Measurements from ENCODE around the gene SH3GL1.

DNA sequence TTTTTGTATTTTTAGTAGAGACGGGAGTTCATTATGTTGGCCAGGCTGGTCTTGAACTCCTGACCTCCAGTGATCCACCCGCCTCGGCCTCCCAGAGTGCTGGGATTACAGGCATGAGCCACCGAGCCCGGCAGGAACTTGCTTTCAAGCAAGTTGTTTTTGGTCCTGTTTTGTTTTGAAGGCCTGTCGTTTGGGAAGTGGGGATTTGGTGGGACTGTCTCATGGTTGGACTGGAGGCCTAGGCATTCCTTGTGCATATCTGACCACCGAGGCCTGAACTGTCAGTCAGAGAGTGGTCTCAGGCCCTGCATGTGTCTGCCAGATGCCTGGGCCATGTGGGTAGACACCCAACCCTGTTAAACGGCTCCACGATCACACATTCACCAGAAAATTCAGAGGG is 30.9 kb upstream of the SH3GL1 start:
- TF ChIP-seq FOXA1 (IDR thresholded peaks at IDR 0.05) (no peak), FOXM1 (IDR thresholded peaks at IDR 0.05; ENCODE audit: borderline replicate concordance) (no peak), SUZ12 (IDR thresholded peaks at IDR 0.05) (no peak), TARDBP (IDR thresholded peaks at IDR 0.05) (no peak), FOXK2 (IDR thresholded peaks at IDR 0.05) (no peak), CTBP1 (IDR thresholded peaks at IDR 0.05; ENCODE audit: borderline replicate concordance) (no peak), ELF4 (IDR thresholded peaks at IDR 0.05) (no peak)

Measured in HEK293T (cell line).